ENCODE measurements around the gene RNF215. TPM values are rescaled to one million over a fixed set of nuclear protein-coding genes. Genes with fewer than 3 reads are reported as not detected.

The RNF215 gene
- 4.1 and 7.3 TPM in 2 replicates for total RNA-seq (2014; rRNA removed; shearing (Covaris generic))

DNA sequence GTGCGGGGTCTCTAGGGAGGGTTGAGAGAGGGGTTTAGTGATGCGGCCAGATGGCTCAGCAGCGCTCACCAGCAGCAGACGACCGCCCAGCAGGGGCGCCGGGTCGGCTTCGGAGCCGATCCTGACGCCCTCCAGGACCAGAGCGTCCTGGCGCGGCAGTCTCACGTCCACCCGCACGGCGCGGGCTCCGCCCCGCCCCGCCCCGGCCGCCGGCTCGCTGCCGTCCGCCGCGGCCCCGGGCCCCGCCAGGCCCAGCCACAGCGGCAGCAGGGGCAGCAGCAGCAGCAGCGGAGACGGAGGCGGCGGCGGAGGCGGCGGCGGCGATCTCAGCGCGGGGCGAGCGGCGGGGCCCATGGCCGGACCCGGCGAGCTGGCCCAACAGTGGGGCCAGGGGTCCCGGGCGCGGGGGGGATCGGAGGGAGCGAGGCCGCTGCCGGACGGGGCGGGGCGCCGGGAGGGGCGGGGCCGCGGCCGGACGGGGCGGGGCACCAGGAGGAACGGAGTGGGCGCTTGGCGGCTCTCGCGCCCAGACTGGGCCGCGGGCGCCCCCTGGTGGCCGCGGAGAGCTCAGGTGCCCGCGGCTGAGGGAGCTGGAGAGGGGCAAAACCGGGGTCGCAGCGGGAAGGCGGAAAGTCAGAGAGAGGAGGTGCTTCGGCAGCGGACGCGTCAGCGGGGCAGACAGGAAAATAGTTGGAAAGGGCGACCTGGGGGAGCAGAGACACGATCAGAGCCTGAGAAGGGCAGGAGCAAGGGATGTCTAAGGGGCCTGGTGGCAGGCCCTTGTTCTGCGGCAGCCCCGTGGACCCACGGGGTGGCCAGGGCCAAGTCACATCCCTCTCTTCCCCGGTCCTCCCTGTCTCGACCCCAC, at the start of gene RNF215:
Gene RNF215 (minus strand): TSS at position 452 of the 868 bp plus-strand sequence. CDS start 98 bp downstream, at position 354.
- peak; percentile 70 to 84 for DNase-seq
- no peak within 1 kb of the TSS; the same call in 1 of the 2 replicates for H3K27ac ChIP-seq

DNA sequence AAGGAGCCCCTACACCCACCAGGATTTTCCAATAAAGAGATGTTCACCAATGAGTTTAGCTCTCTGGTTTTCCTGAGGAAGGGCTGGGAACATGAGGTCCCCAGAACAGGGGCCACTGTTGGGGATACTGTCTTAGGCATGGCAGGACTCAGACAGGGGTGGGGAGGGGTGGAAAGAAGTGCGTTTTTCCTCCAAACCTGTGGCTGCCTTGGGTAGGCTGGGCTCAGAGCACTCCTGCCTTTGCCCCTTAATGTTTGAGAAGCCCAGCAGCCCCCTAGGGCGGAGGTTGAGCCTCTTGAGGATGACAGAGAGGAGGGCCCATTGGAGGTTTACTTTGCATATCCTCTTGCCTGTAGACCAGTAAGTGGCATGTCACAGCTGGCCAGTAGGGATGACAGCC, 49.0 kb upstream of the RNF215 start:
- Histone ChIP-seq H3K27ac (no peak overlapping the region), H3K4me3 (no peak overlapping the region), H3K4me1 (no peaks in the 10 kb centered on the region), H3K36me3 (no peaks in the 10 kb centered on the region), H3K27me3 (no peaks in the 10 kb centered on the region), H3K9me3 (replicated peaks) (no peaks in the 10 kb centered on the region)
- DNase-seq, result no peak

More for the DNA sequence above, at the start of gene RNF215:
- H3K9me3 ChIP-seq (replicated peaks), result 0 out of 2 replicates have a peak, but pooled peaks cover 3% of the 10 kb centered on the region
- H3K4me1 ChIP-seq, result peaks cover 1% of the 10 kb centered on the region; the same call in 1 of the 2 replicates
- H3K27me3 ChIP-seq, result no peaks in the 10 kb centered on the region
- H3K4me3 ChIP-seq, result peak within 1 kb of the TSS; percentile 62
- no peaks in the 10 kb centered on the region for H3K36me3 ChIP-seq

DNA sequence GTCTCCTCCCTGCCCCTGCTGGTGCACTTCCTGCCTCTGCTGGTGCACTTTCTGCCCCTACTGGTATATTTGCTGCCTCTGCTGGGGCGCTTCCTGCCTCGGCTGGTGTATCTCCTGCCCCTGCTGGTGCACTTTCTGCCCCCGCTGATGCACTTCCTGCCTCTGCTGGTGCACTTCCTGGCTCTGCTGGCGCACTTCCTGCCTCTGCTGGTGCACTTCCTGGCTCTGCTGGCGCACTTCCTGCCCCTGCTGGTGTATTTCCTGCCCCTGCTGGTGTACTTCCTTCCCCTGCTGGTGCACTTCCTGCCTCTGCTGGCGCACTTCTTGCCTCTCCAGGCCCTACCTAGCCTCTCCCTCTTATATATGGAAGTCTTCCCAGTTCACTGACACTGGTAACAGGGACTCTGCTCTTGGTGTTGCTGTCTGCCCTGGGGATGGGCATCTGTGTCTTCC, 48.5 kb upstream of the RNF215 start:
- DNase-seq, result no peak
- no peaks in the 10 kb centered on the region for H3K9me3 ChIP-seq (replicated peaks)
- no peaks in the 10 kb centered on the region for H3K27me3 ChIP-seq
- H3K4me1 ChIP-seq, result no peaks in the 10 kb centered on the region
- H3K4me3 ChIP-seq, result no peak overlapping the region
- no peak overlapping the region for H3K27ac ChIP-seq
- no peaks in the 10 kb centered on the region for H3K36me3 ChIP-seq

DNA sequence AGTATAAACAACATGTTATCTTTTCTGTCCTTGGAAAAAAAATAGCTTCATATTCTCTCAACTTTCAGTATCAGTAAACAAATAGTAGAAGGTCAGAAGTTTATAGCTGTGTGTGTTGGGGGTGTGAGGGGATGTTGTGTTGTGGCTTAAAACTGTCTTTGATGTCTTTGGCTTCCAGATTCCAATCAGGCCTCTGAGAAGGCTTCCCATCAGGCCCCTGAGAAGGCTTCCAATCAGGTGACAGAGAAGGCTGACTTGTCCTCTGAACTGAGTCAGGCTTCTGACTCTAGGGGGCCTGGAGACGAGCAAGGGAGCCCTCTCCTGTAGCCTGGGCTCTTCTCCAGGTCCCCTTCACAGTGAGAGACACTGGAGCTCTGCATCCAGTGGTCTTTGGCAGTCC, 47.6 kb upstream of the RNF215 start:
- no peak for DNase-seq
- Histone ChIP-seq H3K27ac (no peak overlapping the region), H3K9me3 (replicated peaks) (no peaks in the 10 kb centered on the region), H3K36me3 (no peaks in the 10 kb centered on the region), H3K27me3 (no peaks in the 10 kb centered on the region), H3K4me3 (no peak overlapping the region), H3K4me1 (no peaks in the 10 kb centered on the region)

GRCh38 chr22:30433773-30434172, 46.6 kb upstream of the RNF215 start:
- no peak for DNase-seq
- Histone ChIP-seq H3K27ac (no peak overlapping the region), H3K27me3 (no peaks in the 10 kb centered on the region), H3K9me3 (replicated peaks) (no peaks in the 10 kb centered on the region), H3K4me3 (no peak overlapping the region), H3K4me1 (no peaks in the 10 kb centered on the region), H3K36me3 (no peaks in the 10 kb centered on the region)

GRCh38 chr22:30433227-30433626, 46.0 kb upstream of the RNF215 start:
- no peak overlapping the region for H3K4me3 ChIP-seq

DNA sequence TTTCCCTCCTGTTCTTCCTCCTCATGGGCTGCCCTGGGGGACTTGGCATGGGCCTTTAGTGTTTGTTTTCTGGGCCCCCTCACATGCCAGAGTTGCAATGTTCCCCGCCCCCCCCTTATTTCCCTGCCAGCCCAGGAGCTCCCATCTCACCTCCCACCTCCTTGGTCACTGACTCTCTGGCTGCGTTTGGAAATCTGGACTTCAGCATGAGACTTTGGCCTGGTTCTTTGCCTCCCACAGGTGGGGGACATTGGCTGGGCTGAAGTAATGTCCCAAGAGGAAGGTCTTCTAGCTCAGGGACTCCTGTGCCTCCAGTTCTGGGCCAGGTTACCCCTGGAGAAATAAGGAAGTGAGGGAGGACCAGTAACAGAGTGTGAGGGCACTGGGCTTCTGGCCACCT, 45.3 kb upstream of the RNF215 start:
- Histone ChIP-seq H3K36me3 (no peaks in the 10 kb centered on the region), H3K9me3 (replicated peaks) (no peaks in the 10 kb centered on the region), H3K27ac (no peak overlapping the region), H3K4me3 (no peak overlapping the region), H3K27me3 (no peaks in the 10 kb centered on the region), H3K4me1 (no peaks in the 10 kb centered on the region)
- no peak for DNase-seq

More at GRCh38 chr22:30433227-30433626, 46.0 kb upstream of the RNF215 start:
- H3K4me1 ChIP-seq, result no peaks in the 10 kb centered on the region
- DNase-seq, result no peak
- no peak overlapping the region for H3K27ac ChIP-seq
- no peaks in the 10 kb centered on the region for H3K9me3 ChIP-seq (replicated peaks)
- H3K27me3 ChIP-seq, result no peaks in the 10 kb centered on the region
- no peaks in the 10 kb centered on the region for H3K36me3 ChIP-seq

GRCh38 chr22:30432096-30432495, 44.9 kb upstream of the RNF215 start:
- Histone ChIP-seq H3K4me1 (no peaks in the 10 kb centered on the region), H3K36me3 (no peaks in the 10 kb centered on the region), H3K9me3 (replicated peaks) (no peaks in the 10 kb centered on the region), H3K4me3 (no peak overlapping the region), H3K27me3 (no peaks in the 10 kb centered on the region), H3K27ac (no peak overlapping the region)
- no peak for DNase-seq

DNA sequence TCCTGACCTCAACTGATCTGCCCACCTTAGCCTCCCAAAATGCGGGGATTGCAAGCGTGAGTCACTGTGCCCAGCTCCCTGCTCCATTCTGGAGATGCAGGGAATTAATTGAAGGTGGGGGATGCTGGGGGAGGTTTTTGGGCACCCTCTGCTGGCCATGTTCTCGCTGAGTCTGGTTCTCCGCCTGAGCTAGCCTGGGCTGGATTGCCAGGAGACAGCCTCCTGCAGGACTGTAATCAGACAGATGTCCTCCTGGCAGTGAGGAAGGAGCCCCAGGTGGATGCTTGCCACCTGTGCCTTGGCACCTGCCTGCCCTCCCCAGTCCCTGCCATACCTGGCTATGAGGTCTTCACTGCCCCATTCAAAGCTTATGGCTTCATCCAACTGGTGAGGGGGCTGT, 43.7 kb upstream of the RNF215 start:
- DNase-seq, result no peak
- H3K4me1 ChIP-seq, result no peaks in the 10 kb centered on the region
- H3K27ac ChIP-seq, result no peak overlapping the region
- H3K36me3 ChIP-seq, result no peaks in the 10 kb centered on the region
- H3K27me3 ChIP-seq, result no peaks in the 10 kb centered on the region
- H3K9me3 ChIP-seq (replicated peaks), result no peaks in the 10 kb centered on the region
- no peak overlapping the region for H3K4me3 ChIP-seq

DNA sequence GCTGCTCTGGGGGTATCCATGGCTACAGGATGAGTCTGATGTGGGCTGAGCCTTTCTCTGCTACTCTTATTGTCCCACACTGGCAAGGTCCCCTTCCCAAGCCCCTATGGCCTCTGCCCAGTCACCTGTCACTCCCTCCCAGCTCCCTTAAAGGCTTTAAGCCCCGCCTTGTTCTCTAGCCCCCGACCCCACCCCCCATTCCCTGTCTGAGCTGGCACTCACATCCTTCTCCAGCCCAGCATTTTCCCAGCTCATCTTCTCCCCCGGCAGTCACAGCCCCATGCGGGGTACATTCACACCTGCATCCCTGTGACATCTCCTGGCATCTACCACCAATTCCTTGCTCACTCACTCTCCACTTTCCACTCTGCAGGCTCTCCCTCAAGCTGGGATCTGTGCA, 42.7 kb upstream of the RNF215 start:
- H3K9me3 ChIP-seq (replicated peaks), result no peaks in the 10 kb centered on the region
- no peak overlapping the region for H3K4me3 ChIP-seq
- H3K4me1 ChIP-seq, result 0 out of 2 replicates have a peak, but pooled peaks cover 1% of the 10 kb centered on the region
- no peak overlapping the region for H3K27ac ChIP-seq
- no peak for DNase-seq
- H3K27me3 ChIP-seq, result no peaks in the 10 kb centered on the region
- no peaks in the 10 kb centered on the region for H3K36me3 ChIP-seq

DNA sequence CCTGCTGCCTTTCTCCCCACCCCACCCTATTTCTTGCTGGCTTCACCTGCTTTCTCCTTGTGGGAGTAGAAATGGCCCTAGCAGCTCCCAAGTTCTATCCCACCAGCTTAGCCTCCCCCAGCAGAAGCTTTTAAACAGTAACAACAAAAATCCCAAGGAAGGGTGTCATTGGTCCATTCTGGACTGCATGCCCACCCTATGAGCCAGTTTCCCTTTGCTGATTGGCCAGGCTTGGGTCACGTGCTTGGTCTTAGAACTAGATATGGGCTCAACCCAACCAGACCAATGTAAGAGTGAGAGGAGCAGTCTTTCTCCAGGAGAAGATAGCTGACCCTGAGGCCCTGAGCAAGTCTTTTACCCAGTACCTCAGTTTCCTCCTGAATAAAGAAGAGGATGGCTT, 40.7 kb upstream of the RNF215 start:
- DNase-seq, result no peak
- no peaks in the 10 kb centered on the region for H3K36me3 ChIP-seq
- no peaks in the 10 kb centered on the region for H3K27me3 ChIP-seq
- H3K27ac ChIP-seq, result no peak overlapping the region
- H3K4me1 ChIP-seq, result 0 out of 2 replicates have a peak, but pooled peaks cover 6% of the 10 kb centered on the region
- no peaks in the 10 kb centered on the region for H3K9me3 ChIP-seq (replicated peaks)
- no peak overlapping the region for H3K4me3 ChIP-seq

GRCh38 chr22:30426388-30427353, 39.5 kb upstream of the RNF215 start:
- no peak overlapping the region; the same call in 1 of the 2 replicates for H3K4me3 ChIP-seq
- no peaks in the 10 kb centered on the region for H3K27me3 ChIP-seq
- H3K4me1 ChIP-seq, result peaks cover 12% of the 10 kb centered on the region; the same call in 1 of the 2 replicates
- H3K36me3 ChIP-seq, result no peaks in the 10 kb centered on the region
- peak; percentile 36 to 48 for DNase-seq
- no peaks in the 10 kb centered on the region for H3K9me3 ChIP-seq (replicated peaks)
- H3K27ac ChIP-seq, result no peak overlapping the region

DNA sequence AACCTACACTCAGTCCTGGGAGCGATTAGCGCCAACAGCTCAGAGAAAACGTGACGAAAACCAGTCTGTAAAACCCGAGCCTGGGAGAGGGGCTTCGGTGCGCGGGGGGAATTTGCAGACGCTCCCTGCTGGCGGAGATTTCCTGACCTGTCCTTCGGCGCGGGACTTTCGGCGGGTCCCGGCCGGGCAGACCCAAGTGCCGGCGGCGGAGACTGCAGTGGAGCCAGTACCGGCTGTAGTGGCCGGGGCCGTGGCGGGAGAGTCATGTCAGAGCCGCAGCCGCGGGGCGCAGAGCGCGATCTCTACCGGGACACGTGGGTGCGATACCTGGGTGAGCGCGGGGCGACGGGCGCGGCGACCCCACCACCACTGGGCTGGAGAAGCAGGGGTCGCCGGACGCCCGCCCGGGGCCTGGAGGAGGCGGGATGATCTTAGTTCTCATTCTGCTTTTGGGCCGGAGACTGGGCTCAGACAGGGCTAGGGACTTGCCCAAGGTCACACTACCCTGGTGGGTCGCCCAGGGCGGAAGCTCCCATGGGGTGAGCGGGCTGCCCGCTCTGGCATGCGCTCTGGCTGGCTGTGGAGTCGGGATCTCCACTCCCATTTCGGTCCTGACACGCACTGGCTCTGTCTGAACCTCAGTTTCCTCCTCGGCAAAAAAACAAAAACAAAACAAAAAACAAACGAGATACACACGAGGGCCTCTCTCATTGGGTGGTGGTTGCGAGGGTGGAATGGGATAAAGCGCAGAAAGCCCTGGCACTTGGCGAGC, 38.6 kb upstream of the RNF215 start, which contains the start of gene MTFP1:
Gene MTFP1 (plus strand): TSS at position 153 of the 772 bp plus-strand sequence. CDS start 112 bp downstream, at position 265.
- Histone ChIP-seq H3K27ac (peak within 1 kb of the TSS; percentile 38), H3K4me3 (peak within 1 kb of the TSS; percentile 70), H3K36me3 (no peaks in the 10 kb centered on the region), H3K27me3 (no peaks in the 10 kb centered on the region), H3K4me1 (peaks cover 14% of the 10 kb centered on the region; the same call in 1 of the 2 replicates), H3K9me3 (replicated peaks) (no peaks in the 10 kb centered on the region)
- DNase-seq, result peak; percentile 70 to 80

DNA sequence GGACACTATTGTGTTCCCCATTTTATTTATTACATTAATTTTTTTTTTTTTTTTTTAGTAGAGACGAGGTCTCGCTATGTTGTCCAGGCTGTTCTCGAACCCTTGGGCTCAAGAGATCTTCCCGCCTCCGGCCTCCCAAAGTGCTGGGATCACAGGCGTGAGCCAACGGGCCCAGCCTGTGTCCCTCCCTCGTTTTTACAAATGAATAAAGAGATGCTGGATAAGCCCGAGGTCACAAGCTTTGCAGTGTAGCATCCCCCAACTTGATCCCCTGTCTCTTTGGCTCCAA, 38.1 kb upstream of the RNF215 start:
- Histone ChIP-seq H3K27ac (no peak overlapping the region), H3K36me3 (no peaks in the 10 kb centered on the region), H3K9me3 (replicated peaks) (no peaks in the 10 kb centered on the region), H3K4me3 (peak overlapping the region; percentile 70), H3K27me3 (no peaks in the 10 kb centered on the region), H3K4me1 (peaks cover 19% of the 10 kb centered on the region; the same call in 1 of the 2 replicates)
- no peak for DNase-seq

All from SJCRH30 (cell line).